Measurements from ENCODE around the gene LRRIQ3. TPM values are rescaled to one million over a fixed set of nuclear protein-coding genes. Genes with fewer than 3 reads are reported as not detected.

The LRRIQ3 gene
- total RNA-seq, 1 experiment from 2014 or later: 0.26 TPM

GRCh38 chr1:74012583-74012982 lies 185.4 kb downstream of the LRRIQ3 start:
- no peak overlapping the region for H4K5ac ChIP-seq (ENCODE audit: insufficient read length, low read depth, low read length)
- no peaks in the 10 kb centered on the region for H3K27me3 Mint-ChIP-seq (ENCODE audit: low read depth)
- no peak overlapping the region for H3K23ac ChIP-seq (ENCODE audit: insufficient read length, low read depth, low read length)
- no peaks in the 10 kb centered on the region for H3K23me2 ChIP-seq (ENCODE audit: insufficient read length, low read depth, low read length, poor library complexity, severe bottlenecking)
- H3K27ac Mint-ChIP-seq: no peak overlapping the region
- H3K9ac ChIP-seq (ENCODE audit: extremely low read depth, insufficient read length, low read length): no peak overlapping the region
- no peaks in the 10 kb centered on the region for H3K27me3 ChIP-seq (ENCODE audit: insufficient read depth, low read length)
- DNase-seq: no peak
- H2AK5ac ChIP-seq (ENCODE audit: insufficient read length, low read length): no peak overlapping the region
- no peak overlapping the region for H3K56ac ChIP-seq (ENCODE audit: insufficient read length, low read depth, low read length)
- no peak overlapping the region for H2BK20ac ChIP-seq (ENCODE audit: low read depth, low read length, poor library complexity, severe bottlenecking)
- TF ChIP-seq, protein P1, sequence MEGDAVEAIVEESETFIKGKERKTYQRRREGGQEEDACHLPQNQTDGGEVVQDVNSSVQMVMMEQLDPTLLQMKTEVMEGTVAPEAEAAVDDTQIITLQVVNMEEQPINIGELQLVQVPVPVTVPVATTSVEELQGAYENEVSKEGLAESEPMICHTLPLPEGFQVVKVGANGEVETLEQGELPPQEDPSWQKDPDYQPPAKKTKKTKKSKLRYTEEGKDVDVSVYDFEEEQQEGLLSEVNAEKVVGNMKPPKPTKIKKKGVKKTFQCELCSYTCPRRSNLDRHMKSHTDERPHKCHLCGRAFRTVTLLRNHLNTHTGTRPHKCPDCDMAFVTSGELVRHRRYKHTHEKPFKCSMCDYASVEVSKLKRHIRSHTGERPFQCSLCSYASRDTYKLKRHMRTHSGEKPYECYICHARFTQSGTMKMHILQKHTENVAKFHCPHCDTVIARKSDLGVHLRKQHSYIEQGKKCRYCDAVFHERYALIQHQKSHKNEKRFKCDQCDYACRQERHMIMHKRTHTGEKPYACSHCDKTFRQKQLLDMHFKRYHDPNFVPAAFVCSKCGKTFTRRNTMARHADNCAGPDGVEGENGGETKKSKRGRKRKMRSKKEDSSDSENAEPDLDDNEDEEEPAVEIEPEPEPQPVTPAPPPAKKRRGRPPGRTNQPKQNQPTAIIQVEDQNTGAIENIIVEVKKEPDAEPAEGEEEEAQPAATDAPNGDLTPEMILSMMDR (conservative IDR thresholded peaks at IDR 0.05): peak; percentile 13; the same call in 1 of the 3 replicates
- H3K9me3 Mint-ChIP-seq: no peaks in the 10 kb centered on the region
- no CpG with 5 or more reads among the region's 1 CpG for WGBS (ENCODE audit: extremely low coverage, insufficient read length, low lambda C conversion rate)
- H3K14ac ChIP-seq (ENCODE audit: insufficient read depth, low read length): no peak overlapping the region
- no peaks in the 10 kb centered on the region for H3K79me1 ChIP-seq (ENCODE audit: insufficient read depth, low read depth, low read length, poor library complexity, severe bottlenecking)
- no peak overlapping the region for H4K91ac ChIP-seq (ENCODE audit: insufficient read length, low read depth, low read length)
- no peak overlapping the region for H3K18ac ChIP-seq (ENCODE audit: insufficient read length, low read depth, low read length)
- no peak overlapping the region for H3T11ph ChIP-seq (ENCODE audit: low read length)
- no peaks in the 10 kb centered on the region for H3K79me2 ChIP-seq (ENCODE audit: insufficient read depth, low read length)
- H2BK15ac ChIP-seq (ENCODE audit: low read depth, low read length): no peak overlapping the region
- H2BK5ac ChIP-seq (ENCODE audit: insufficient read length, low read length): no peak overlapping the region
- no peaks in the 10 kb centered on the region for H3K36me3 Mint-ChIP-seq (ENCODE audit: insufficient read depth in 1 of 3, low read depth in 3 of 3)
- no peaks in the 10 kb centered on the region for H3K4me1 ChIP-seq (ENCODE audit: insufficient read depth, low read length)
- no peaks in the 10 kb centered on the region for H4K20me1 ChIP-seq (ENCODE audit: control insufficient read depth, insufficient read depth, insufficient read length)
- H3K4me2 ChIP-seq (ENCODE audit: insufficient read depth, insufficient read length, low read length): no peak overlapping the region
- no peaks in the 10 kb centered on the region for H3K9me3 ChIP-seq (ENCODE audit: control insufficient read depth, low read depth, low read length)
- no peak overlapping the region for H3K27ac ChIP-seq (ENCODE audit: insufficient read length, low read depth, low read length)
- H2BK120ac ChIP-seq (ENCODE audit: low read depth, low read length, poor library complexity, severe bottlenecking): no peak overlapping the region
- H3K4ac ChIP-seq (ENCODE audit: low read depth, low read length): no peak overlapping the region
- H4K8ac ChIP-seq (replicated peaks; ENCODE audit: insufficient read length, low read depth, low read length): no peak overlapping the region
- no peak overlapping the region for H3K4me3 Mint-ChIP-seq
- no peak overlapping the region for H2AFZ ChIP-seq (ENCODE audit: low read length)
- peaks cover 5 to 7% of the 10 kb centered on the region in 2 experiments for H3K4me1 Mint-ChIP-seq
- no peak overlapping the region for H2BK12ac ChIP-seq (ENCODE audit: insufficient read length, low read depth, low read length)

Measured in H9 (cell line).